H1 (cell line): ENCODE measurements around the gene PLA2G15. TPM values are rescaled to one million over a fixed set of nuclear protein-coding genes. Genes with fewer than 3 reads are reported as not detected.

Source experiments
- CTCF ChIA-PET: fragments of 300-600 bp; sonication (Branson Sonifier 250); formaldehyde crosslinking; loops from one replicate; lab custom pipeline; 2021; ENCODE audit not compliant: partially characterized antibody; lab: Charles Lee
- POLR2A ChIA-PET: fragments of 300-600 bp; sonication (Branson Sonifier 250); formaldehyde crosslinking; loops from one replicate; lab custom pipeline; 2021; ENCODE audit warnings: inconsistent platforms; ENCODE audit not compliant: partially characterized antibody; lab: Charles Lee
- DNase-seq, 2 experiments: peaks; one replicate each; pipeline versions ENCODE4 v3.0.0 to v3.0.0-alpha.2; 2010 to 2022; ENCODE audit warnings: low spot score in 2 of 2, low read depth in 1 of 2, mixed read lengths in 1 of 2
- FAIRE-seq: peaks from 2 replicates; lab custom pipeline; 2011; peaks lifted over from hg19 to GRCh38; lab: Jason Lieb, UNC
- H2AFZ ChIP-seq: 2 replicates; pipeline ENCODE4 v1.8.1; 2012; ENCODE audit warnings: low read length, inconsistent platforms
- H2AK5ac ChIP-seq: 2 replicates; pipeline ENCODE4 v1.6.1; 2013; ENCODE audit warnings: low read depth, low read length
- H2BK120ac ChIP-seq: replicated peaks from 2 replicates; pipeline ENCODE3; 2013; ENCODE audit warnings: low read depth, low read length, inconsistent platforms
- H2BK12ac ChIP-seq: 2 replicates; pipeline ENCODE4 v1.6.1; 2013; ENCODE audit warnings: low read depth, low read length
- H2BK15ac ChIP-seq: 2 replicates; pipeline ENCODE4 v1.6.1; 2013; ENCODE audit warnings: low read length
- H2BK20ac ChIP-seq: 2 replicates; pipeline ENCODE4 v1.6.1; 2013; ENCODE audit warnings: low read length
- H2BK5ac ChIP-seq: 2 replicates; pipeline ENCODE4 v1.6.1; 2013; ENCODE audit warnings: low read depth, low read length
- H3K14ac ChIP-seq: 2 replicates; pipeline ENCODE4 v1.6.1; 2013; ENCODE audit warnings: inconsistent platforms; ENCODE audit not compliant: insufficient read length
- H3K18ac ChIP-seq: 2 replicates; pipeline ENCODE4 v1.6.1; 2013; ENCODE audit warnings: low read length; ENCODE audit errors: extremely low read depth
- H3K23ac ChIP-seq: 2 replicates; pipeline ENCODE4 v1.6.1; 2013; ENCODE audit warnings: inconsistent platforms; ENCODE audit not compliant: insufficient read length
- H3K23me2 ChIP-seq: 2 replicates; pipeline ENCODE4 v1.6.1; 2013; ENCODE audit warnings: low read depth, low read length
- H3K27ac ChIP-seq: 2 replicates; pipeline ENCODE4 v1.6.1; 2011; ENCODE audit warnings: low read depth, low read length, inconsistent platforms
- H3K27me3 ChIP-seq, 4 experiments: replicated peaks in 1 of 4; 1 replicate in 1 of 4; 2 replicates in 3 of 4; pipeline versions ENCODE4 v1.6.1 to v1.8.1; 2011 to 2013; ENCODE audit warnings: low read length in 3 of 4, mild to moderate bottlenecking in 3 of 4, inconsistent platforms in 2 of 4, mixed read lengths in 2 of 4, moderate library complexity in 1 of 4; ENCODE audit not compliant: control insufficient read depth in 3 of 4, insufficient read depth in 3 of 4; ENCODE audit errors: extremely low read depth in 1 of 4
- H3K36me3 ChIP-seq, 4 experiments: 2 replicates each; pipeline versions ENCODE4 v1.6.1 to v1.8.1; 2011 to 2013; ENCODE audit warnings: mild to moderate bottlenecking in 4 of 4, low read length in 3 of 4, moderate library complexity in 2 of 4, control low read depth in 1 of 4, inconsistent platforms in 1 of 4; ENCODE audit not compliant: insufficient read depth in 4 of 4, control insufficient read depth in 2 of 4
- H3K4ac ChIP-seq: replicated peaks from 2 replicates; pipeline ENCODE3; 2013; ENCODE audit warnings: low read length, low read depth, mixed read lengths, inconsistent platforms; ENCODE audit not compliant: insufficient read length
- H3K4me1 ChIP-seq, 4 experiments: replicated peaks in 1 of 4; 1 replicate in 1 of 4; 2 replicates in 3 of 4; pipeline versions ENCODE4 v1.6.1 to v1.8.1; 2011 to 2013; ENCODE audit warnings: low read length in 3 of 4, inconsistent platforms in 2 of 4, mixed read lengths in 1 of 4; ENCODE audit not compliant: insufficient read depth in 4 of 4, control insufficient read depth in 3 of 4
- H3K4me2 ChIP-seq, 2 experiments: 2 replicates each; pipeline versions ENCODE4 v1.6.1 to v1.8.1; 2011 to 2013; ENCODE audit warnings: low read depth in 2 of 2, low read length in 2 of 2, control low read depth in 1 of 2, inconsistent platforms in 1 of 2, mild to moderate bottlenecking in 1 of 2; ENCODE audit not compliant: insufficient read depth in 1 of 2
- H3K4me3 ChIP-seq, 4 experiments: fragments of 200-600, 300-600 bp in 1 of 4; sonication (generic), shearing (Covaris generic), sonication (Bioruptor Twin) in 1 of 4; 2 replicates each; pipeline versions ENCODE4 v1.5.1 to v1.8.1; 2011 to 2016; ENCODE audit warnings: low read length in 4 of 4, low read depth in 3 of 4, control low read depth in 2 of 4, inconsistent platforms in 2 of 4, mild to moderate bottlenecking in 2 of 4, mixed read lengths in 1 of 4, moderate library complexity in 1 of 4; ENCODE audit not compliant: insufficient read depth in 2 of 4; ENCODE audit errors: extremely low read depth in 1 of 4
- H3K56ac ChIP-seq: replicated peaks from 2 replicates; pipeline ENCODE3; 2013; ENCODE audit warnings: low read depth, mild to moderate bottlenecking, mixed read lengths, low read length, inconsistent platforms; ENCODE audit not compliant: insufficient read length
- H3K79me1 ChIP-seq: 2 replicates; pipeline ENCODE4 v1.6.1; 2013; ENCODE audit warnings: low read depth, low read length, control low read depth
- H3K79me2 ChIP-seq, 2 experiments: 2 replicates each; pipeline versions ENCODE4 v1.6.1 to v1.8.1; 2012 to 2013; ENCODE audit warnings: low read length in 2 of 2, mild to moderate bottlenecking in 2 of 2, inconsistent platforms in 1 of 2; ENCODE audit not compliant: insufficient read depth in 2 of 2, control insufficient read depth in 1 of 2
- H3K9ac ChIP-seq, 4 experiments: replicated peaks in 1 of 4; 1 replicate in 1 of 4; 2 replicates in 3 of 4; pipeline versions ENCODE4 v1.6.1 to v1.8.1; 2011 to 2013; ENCODE audit warnings: low read depth in 3 of 4, low read length in 3 of 4, control low read depth in 2 of 4, mild to moderate bottlenecking in 2 of 4, moderate library complexity in 2 of 4, inconsistent platforms in 1 of 4; ENCODE audit errors: extremely low read depth in 1 of 4
- H3K9me3 ChIP-seq, 2 experiments: 2 replicates each; pipeline versions ENCODE4 v1.6.1 to v1.8.1; 2012 to 2013; ENCODE audit warnings: mild to moderate bottlenecking in 2 of 2, moderate library complexity in 2 of 2, control low read depth in 1 of 2, inconsistent platforms in 1 of 2, low read depth in 1 of 2, low read length in 1 of 2, mixed read lengths in 1 of 2; ENCODE audit not compliant: insufficient read depth in 2 of 2
- H4K20me1 ChIP-seq, 2 experiments: replicated peaks in 1 of 2; 2 replicates each; pipeline versions ENCODE3 to v1.8.1; 2011 to 2013; ENCODE audit warnings: inconsistent platforms in 2 of 2, low read length in 2 of 2, mild to moderate bottlenecking in 1 of 2; ENCODE audit not compliant: insufficient read depth in 2 of 2, control insufficient read depth in 1 of 2
- H4K5ac ChIP-seq: 2 replicates; pipeline ENCODE4 v1.6.1; 2013; ENCODE audit warnings: low read length, low read depth, mixed read lengths, inconsistent platforms; ENCODE audit not compliant: insufficient read length
- H4K8ac ChIP-seq: 2 replicates; pipeline ENCODE4 v1.8.0; 2013; ENCODE audit warnings: mild to moderate bottlenecking, moderate library complexity, low read length, inconsistent platforms; ENCODE audit not compliant: insufficient read depth; ENCODE audit errors: extremely low read depth
- H4K91ac ChIP-seq: replicated peaks from 2 replicates; pipeline ENCODE3; 2013; ENCODE audit warnings: low read length, mixed read lengths, inconsistent platforms; ENCODE audit not compliant: insufficient read length
- EGR1 ChIP-seq: IDR thresholded peaks from 2 replicates; pipeline ENCODE4 v1.6.1; 2011; ENCODE audit warnings: low read depth, low read length, borderline replicate concordance
- FOSL1 ChIP-seq: IDR thresholded peaks from 2 replicates; pipeline ENCODE4 v1.6.1; 2011; ENCODE audit warnings: mild to moderate bottlenecking, low read depth, low read length, moderate library complexity; ENCODE audit not compliant: insufficient read depth
- GTF2F1 ChIP-seq: IDR thresholded peaks from 2 replicates; pipeline ENCODE4 v1.6.1; 2012; ENCODE audit warnings: low read depth, low read length, improper control_type of control experiment, borderline replicate concordance
- HDAC2 ChIP-seq, 2 experiments: fragments of 300-600 bp in 1 of 2; sonication (generic) in 1 of 2; IDR thresholded peaks; 2 replicates each; pipeline ENCODE4 v1.6.1; 2011 to 2012; ENCODE audit warnings: low read depth in 2 of 2, low read length in 2 of 2, mild to moderate bottlenecking in 2 of 2, moderate library complexity in 2 of 2, borderline replicate concordance in 1 of 2, inconsistent platforms in 1 of 2
- JUND ChIP-seq: IDR thresholded peaks from 2 replicates; pipeline ENCODE4 v1.6.1; 2011; ENCODE audit warnings: mild to moderate bottlenecking, improper control_type of control experiment, low read length
- RAD21 ChIP-seq, 2 experiments: IDR thresholded peaks in 1 of 2; conservative IDR thresholded peaks in 1 of 2; 2 replicates each; pipeline ENCODE4 v1.6.1; 2011; ENCODE audit warnings: low read depth in 2 of 2, low read length in 2 of 2, improper control_type of control experiment in 1 of 2, inconsistent platforms in 1 of 2, mild to moderate bottlenecking in 1 of 2, moderate library complexity in 1 of 2
- YY1 ChIP-seq: IDR thresholded peaks from 2 replicates; pipeline ENCODE4 v1.6.1; 2011; ENCODE audit warnings: low read depth, mild to moderate bottlenecking, low read length
- WGBS, 2 experiments: shearing (Covaris generic) in 1 of 2; methylation state at CpG; one replicate each; pipeline versions ENCODE4 v1.1.6 to v1.1.7; 2013 to 2015; ENCODE audit warnings: low lambda C conversion rate in 2 of 2, mixed read lengths in 2 of 2, inconsistent platforms in 1 of 2, low coverage in 1 of 2, missing lambda C conversion rate in 1 of 2; ENCODE audit not compliant: insufficient replicate concordance in 2 of 2, insufficient coverage in 1 of 2, insufficient read length in 1 of 2; ENCODE audit errors: extremely low coverage in 1 of 2, missing lambda C conversion rate in 1 of 2; 5-methylcytosine and 5-hydroxymethylcytosine counted together
- polyA plus RNA-seq, 7 experiments: library from polyadenylated mRNA; depleted of rRNA in 3 of 7; stranded (reverse) in 5 of 7; unstranded in 2 of 7; fragments of >200 nt in 5 of 7; fragments of 200-250 nt in 2 of 7; gene quantifications; 1 replicate in 5 of 7; 2 replicates in 1 of 7; 4 replicates in 1 of 7; pipeline versions ENCODE4 v1.2.1 to v1.2.3, GENCODE V29; 2011 to 2013; ENCODE audit warnings: missing spikeins in 2 of 7, mixed read lengths in 2 of 7
- total RNA-seq: library from RNA; stranded (reverse); fragmentation: NEBNext Ultra II Directional; extraction: Animal tissue kit (Norgen Biotek cat#: 25700); gene quantifications from 2 replicates; pipeline ENCODE4 v1.2.1, GENCODE V29; 2021
- TF ChIP-seq, protein P1 (sequence below), 3 experiments: IDR thresholded peaks; 1 replicate in 2 of 3; 2 replicates in 1 of 3; pipeline versions ENCODE4 v1.5.1 to v1.6.1; 2011; ENCODE audit warnings: low read length in 3 of 3, mild to moderate bottlenecking in 3 of 3, inconsistent platforms in 2 of 3, low read depth in 1 of 3, moderate library complexity in 1 of 3; ENCODE audit not compliant: insufficient read depth in 1 of 3; ENCODE audit errors: control extremely low read depth in 1 of 3

The PLA2G15 gene
- total and polyA plus RNA-seq, 2 of the 8 experiments (the other 6 are each of a cell fraction or from before 2014, with no cell fraction given), result 11.2 to 12.0 TPM

GRCh38 chr16:68229431-68230175 is 15.6 kb upstream of the PLA2G15 start:
- peaks cover 2% of the 10 kb centered on the region; the same call in 1 of the 2 replicates for H3K23me2 ChIP-seq
- H3K4me1 ChIP-seq, result peaks cover 0 to 14% (median 9%) of the 10 kb centered on the region in 4 experiments; a peak in 5 of 7 replicates
- peak in 1 of 2 experiments; percentile 77 for DNase-seq
- H3K79me2 ChIP-seq, result peaks cover 5 to 15% of the 10 kb centered on the region in 2 experiments
- H2BK120ac ChIP-seq, result no peak overlapping the region
- H3K56ac ChIP-seq, result no peak overlapping the region
- no peak overlapping the region for H2BK12ac ChIP-seq
- no peak overlapping the region for H2AFZ ChIP-seq
- H3K18ac ChIP-seq, result no peak overlapping the region
- no peak overlapping the region for H4K5ac ChIP-seq
- FAIRE-seq, result peak; percentile 93
- no peak overlapping the region for H3K9ac ChIP-seq
- H2BK5ac ChIP-seq, result no peak overlapping the region
- no peak overlapping the region for H3K23ac ChIP-seq
- H4K20me1 ChIP-seq, result peaks cover 21 to 30% of the 10 kb centered on the region in 2 experiments
- no peak overlapping the region for H3K4me3 ChIP-seq
- ChIA-PET CTCF (interaction anchor here (0.6 to 5.6 kb wide), 34 partner anchors 10 to 295 kb away, joined by 3 to 68 read pairs (median 3); partner anchors contain the start of genes DPEP2NB and NFATC3), POLR2A (interaction anchor here (0.7 to 4.4 kb wide), 6 partner anchors 15 to 206 kb away, joined by 3 to 20 read pairs (median 4); partner anchors contain the start of genes DUS2 and NFATC3)
- H2BK20ac ChIP-seq, result no peak overlapping the region
- H3K4ac ChIP-seq, result no peak overlapping the region
- 69% methylated on average over 4 of the region's 4 CpGs; no CpG with 5 or more reads in 1 of the 2 experiments for WGBS, 2 experiments
- H4K8ac ChIP-seq, result no peak overlapping the region
- H3K9me3 ChIP-seq, result no peaks in the 10 kb centered on the region
- H4K91ac ChIP-seq, result no peak overlapping the region
- peaks cover 9 to 40% (median 29%) of the 10 kb centered on the region in 4 experiments for H3K36me3 ChIP-seq
- H3K27ac ChIP-seq, result no peak overlapping the region
- no peaks in the 10 kb centered on the region for H3K27me3 ChIP-seq
- no peak overlapping the region for H2BK15ac ChIP-seq
- no peak overlapping the region for H3K4me2 ChIP-seq
- no peak overlapping the region for H2AK5ac ChIP-seq
- peaks cover 5% of the 10 kb centered on the region; the same call in 1 of the 2 replicates for H3K79me1 ChIP-seq
- H3K14ac ChIP-seq, result no peak overlapping the region
- TF ChIP-seq YY1 (no peak), HDAC2 (IDR thresholded peaks at IDR 0.05; ENCODE audit: borderline replicate concordance in 1 of 2, low read depth in 2 of 2, low read length in 2 of 2) (no peak), JUND (no peak), GTF2F1 (no peak), EGR1 (0 out of 2 replicates have a peak, but pooled peaks have one; percentile 8), FOSL1 (no peak), RAD21 (IDR thresholded peaks at IDR 0.05 in 1 of 2, conservative IDR thresholded peaks at IDR 0.05 in 1 of 2; ENCODE audit: low read depth in 2 of 2, low read length in 2 of 2) (peak; percentile 89 to 93)
- TF ChIP-seq, protein P1, sequence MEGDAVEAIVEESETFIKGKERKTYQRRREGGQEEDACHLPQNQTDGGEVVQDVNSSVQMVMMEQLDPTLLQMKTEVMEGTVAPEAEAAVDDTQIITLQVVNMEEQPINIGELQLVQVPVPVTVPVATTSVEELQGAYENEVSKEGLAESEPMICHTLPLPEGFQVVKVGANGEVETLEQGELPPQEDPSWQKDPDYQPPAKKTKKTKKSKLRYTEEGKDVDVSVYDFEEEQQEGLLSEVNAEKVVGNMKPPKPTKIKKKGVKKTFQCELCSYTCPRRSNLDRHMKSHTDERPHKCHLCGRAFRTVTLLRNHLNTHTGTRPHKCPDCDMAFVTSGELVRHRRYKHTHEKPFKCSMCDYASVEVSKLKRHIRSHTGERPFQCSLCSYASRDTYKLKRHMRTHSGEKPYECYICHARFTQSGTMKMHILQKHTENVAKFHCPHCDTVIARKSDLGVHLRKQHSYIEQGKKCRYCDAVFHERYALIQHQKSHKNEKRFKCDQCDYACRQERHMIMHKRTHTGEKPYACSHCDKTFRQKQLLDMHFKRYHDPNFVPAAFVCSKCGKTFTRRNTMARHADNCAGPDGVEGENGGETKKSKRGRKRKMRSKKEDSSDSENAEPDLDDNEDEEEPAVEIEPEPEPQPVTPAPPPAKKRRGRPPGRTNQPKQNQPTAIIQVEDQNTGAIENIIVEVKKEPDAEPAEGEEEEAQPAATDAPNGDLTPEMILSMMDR (IDR thresholded peaks at IDR 0.05; ENCODE audit: control extremely low read depth in 1 of 3, insufficient read depth in 1 of 3, low read depth in 1 of 3, low read length in 3 of 3), result peak; percentile 2 to 87 (median 84)
